GM12875 (cell line): ENCODE measurements around the gene PDHB.

Experiments
- H3K4me3 ChIP-seq: one replicate; pipeline ENCODE4 v1.5.1; 2011; ENCODE audit warnings: low read depth, low read length, control low read depth
- CTCF ChIP-seq: IDR thresholded peaks from 2 replicates; pipeline ENCODE4 v1.5.1; 2011; ENCODE audit warnings: low read depth, mild to moderate bottlenecking, control low read depth, inconsistent platforms, low read length, moderate library complexity, borderline replicate concordance; ENCODE audit not compliant: insufficient read depth

PDHB gene

GRCh38 chr3:58387650-58388546, 45.7 kb downstream of the PDHB start:
- TF ChIP-seq CTCF, result no peak
- H3K4me3 ChIP-seq, result no peak overlapping the region

- H3K4me3 ChIP-seq, result no peak overlapping the region
- no peak for TF ChIP-seq CTCF
Measured at GRCh38 chr3:58386626-58387365, 46.8 kb downstream of the PDHB start.

DNA sequence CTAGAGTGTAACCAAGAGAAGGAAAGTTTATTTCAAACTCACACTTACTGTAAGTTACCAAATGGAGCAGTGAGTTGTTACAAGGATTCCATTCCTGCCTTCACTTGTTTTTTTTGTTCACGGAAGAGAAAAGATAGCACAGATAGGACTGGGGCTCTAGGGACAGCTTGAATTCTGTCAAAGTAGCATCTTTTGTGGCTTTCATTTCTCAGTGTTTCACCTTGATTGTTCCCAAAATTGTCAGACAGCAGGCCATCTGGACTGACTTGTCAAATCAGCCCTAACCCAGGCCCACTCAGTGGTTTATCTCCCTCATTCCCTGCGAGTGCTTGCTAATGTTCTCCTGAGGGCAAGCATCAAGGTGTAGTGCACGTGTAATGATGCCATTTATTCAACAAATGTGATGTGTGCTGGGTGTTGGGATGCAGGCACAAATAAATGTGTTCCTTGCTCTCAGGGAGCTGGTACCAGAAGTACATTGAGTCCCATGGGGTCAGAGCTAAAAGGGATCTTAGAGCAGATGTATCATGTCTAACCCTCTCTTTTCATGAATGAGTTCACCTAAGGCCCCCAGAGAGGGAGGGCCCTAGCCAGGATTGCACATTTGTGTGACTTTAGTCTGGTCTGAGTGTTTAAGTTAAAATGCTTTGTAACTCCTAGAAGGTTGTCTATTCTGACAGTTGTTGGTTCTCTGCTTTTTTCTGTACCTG, 49.1 kb downstream of the PDHB start:
- no peak for TF ChIP-seq CTCF
- no peak overlapping the region for H3K4me3 ChIP-seq

- TF ChIP-seq CTCF, result no peak
- no peak overlapping the region for H3K4me3 ChIP-seq
Measured at GRCh38 chr3:58383904-58384303, 49.7 kb downstream of the PDHB start.

DNA sequence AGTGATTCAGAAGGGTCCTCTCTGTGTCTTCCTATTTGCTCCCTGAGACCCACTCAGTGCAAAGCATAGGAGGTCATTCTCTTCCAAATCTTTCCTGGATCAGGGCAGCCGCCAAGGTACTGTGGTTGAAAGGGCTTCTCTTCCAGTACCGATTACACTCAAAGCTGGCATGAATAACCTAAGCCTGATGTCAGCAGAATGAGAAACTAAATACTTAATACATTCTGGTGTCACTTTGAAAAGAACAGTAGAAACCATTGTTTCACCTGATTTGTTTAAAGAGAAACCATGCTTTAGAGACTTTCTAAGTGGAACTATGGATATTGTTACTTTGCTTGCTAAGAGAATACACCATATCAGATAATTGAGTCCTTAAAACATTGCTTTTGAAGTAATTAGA, 50.2 kb downstream of the PDHB start:
- no peak for TF ChIP-seq CTCF
- H3K4me3 ChIP-seq, result no peak overlapping the region

- no peak overlapping the region for H3K4me3 ChIP-seq
- TF ChIP-seq CTCF, result no peak
Measured at GRCh38 chr3:58379351-58380073, 54.1 kb downstream of the PDHB start.
